IMR-90 (cell line): Measurements from ENCODE around the gene CAPN9.
"Not testable (repeated sequence)": the region's sequence is repeated elsewhere in the genome, so short reads cannot be mapped to it uniquely, and the experiment has no call there.

Experiments
- CHD1 ChIP-seq: IDR thresholded peaks from 2 replicates; pipeline ENCODE4 v1.6.1; 2012; ENCODE audit warnings: low read depth, low read length, improper control_type of control experiment
- CTCF ChIP-seq: conservative IDR thresholded peaks from 2 replicates; pipeline ENCODE4 v1.5.1; 2012; ENCODE audit warnings: mild to moderate bottlenecking, low read depth, low read length, improper control_type of control experiment
- ELK1 ChIP-seq: fragments of 150-350 bp; IDR thresholded peaks from 2 replicates; pipeline ENCODE4 v1.6.1; 2016; ENCODE audit warnings: low read depth, mild to moderate bottlenecking, low read length, moderate library complexity, borderline replicate concordance
- MAFK ChIP-seq: IDR thresholded peaks from 2 replicates; pipeline ENCODE4 v1.6.1; 2012; ENCODE audit warnings: low read depth, low read length, improper control_type of control experiment
- MAZ ChIP-seq: IDR thresholded peaks from 2 replicates; pipeline ENCODE4 v1.6.1; 2012; ENCODE audit warnings: low read depth, mild to moderate bottlenecking, low read length, improper control_type of control experiment, moderate library complexity, borderline replicate concordance
- MXI1 ChIP-seq: IDR thresholded peaks from 2 replicates; pipeline ENCODE4 v1.6.1; 2012; ENCODE audit warnings: low read depth, mild to moderate bottlenecking, low read length, moderate library complexity, borderline replicate concordance
- NFE2L2 ChIP-seq: fragments of 150-350 bp; IDR thresholded peaks from 2 replicates; pipeline ENCODE4 v1.6.1; 2016; ENCODE audit warnings: low read depth, mild to moderate bottlenecking, low read length
- POLR2A ChIP-seq: IDR thresholded peaks from 2 replicates; pipeline ENCODE4 v1.6.1; 2012; ENCODE audit warnings: mild to moderate bottlenecking, low read depth, low read length
- RAD21 ChIP-seq: IDR thresholded peaks from 2 replicates; pipeline ENCODE4 v1.6.1; 2012; ENCODE audit warnings: low read length, improper control_type of control experiment
- RFX5 ChIP-seq: IDR thresholded peaks from 2 replicates; pipeline ENCODE4 v1.8.0; 2012; ENCODE audit warnings: low read depth, mild to moderate bottlenecking, low read length, moderate library complexity
- SMC3 ChIP-seq: fragments of 150-350 bp; IDR thresholded peaks from 2 replicates; pipeline ENCODE4 v1.6.1; 2016; ENCODE audit warnings: low read depth, mild to moderate bottlenecking, antibody characterized with exemption, low read length, moderate library complexity
- USF2 ChIP-seq: fragments of 150-350 bp; IDR thresholded peaks from 2 replicates; pipeline ENCODE4 v1.6.1; 2017; ENCODE audit warnings: mild to moderate bottlenecking, antibody characterized with exemption, low read length, low read depth

GRCh38 chr1:230845184-230845583 is 98.0 kb downstream of the CAPN9 start:
- not testable (repeated sequence) for TF ChIP-seq CTCF, MXI1, RAD21, SMC3, USF2, MAFK, CHD1, NFE2L2, POLR2A, RFX5, MAZ, ELK1
